SKM-1 treated with dmso at 0.1 percent for 144 hours (cell line): ENCODE measurements around the gene TIPARP.
"Not testable (repeated sequence)": the region's sequence is repeated elsewhere in the genome, so short reads cannot be mapped to it uniquely, and the experiment has no call there.

ENCODE experiments used
- DNase-seq: peaks from one replicate; lab custom pipeline; 2025; ENCODE audit not compliant: unreplicated experiment; lab: John Stamatoyannopoulos, UW

Gene TIPARP

DNA sequence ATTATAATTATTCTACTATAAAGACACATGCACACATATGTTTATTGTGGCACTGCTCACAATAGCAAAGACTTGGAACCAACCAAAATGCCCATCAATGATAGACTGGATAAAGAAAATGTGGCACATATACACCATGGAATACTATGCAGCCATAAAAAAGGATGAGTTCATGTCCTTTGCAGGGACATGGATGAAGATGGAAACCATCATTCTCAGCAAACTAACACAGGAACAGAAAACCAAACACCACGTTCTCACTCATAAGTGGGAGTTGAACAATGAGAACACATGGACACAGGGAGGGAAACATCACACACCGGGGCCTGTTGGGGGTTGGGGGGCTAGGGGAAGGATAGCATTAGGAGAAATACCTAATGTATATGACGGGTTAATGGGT, 62.7 kb downstream of the TIPARP start:
- not testable (repeated sequence) for DNase-seq

DNA sequence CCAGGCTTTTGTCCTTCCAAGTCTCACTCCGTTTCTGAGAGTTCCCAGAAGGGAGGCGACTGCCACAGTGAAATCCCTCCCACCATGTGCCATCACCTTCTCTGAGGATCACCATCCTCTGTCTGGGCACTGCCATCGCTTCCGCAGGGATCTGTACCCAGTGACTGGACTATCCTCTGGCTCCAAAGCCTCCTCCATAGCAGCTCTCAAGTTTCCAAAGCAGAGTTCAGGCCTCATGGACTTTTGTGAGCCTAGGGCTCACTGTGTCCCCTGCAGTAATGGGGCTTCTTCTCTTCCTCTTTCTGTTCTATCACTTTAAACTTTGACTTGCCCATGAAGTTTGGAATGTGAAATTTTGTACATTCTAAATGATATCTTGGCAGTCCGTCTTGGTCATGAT, 63.9 kb downstream of the TIPARP start:
- no peak for DNase-seq

DNA sequence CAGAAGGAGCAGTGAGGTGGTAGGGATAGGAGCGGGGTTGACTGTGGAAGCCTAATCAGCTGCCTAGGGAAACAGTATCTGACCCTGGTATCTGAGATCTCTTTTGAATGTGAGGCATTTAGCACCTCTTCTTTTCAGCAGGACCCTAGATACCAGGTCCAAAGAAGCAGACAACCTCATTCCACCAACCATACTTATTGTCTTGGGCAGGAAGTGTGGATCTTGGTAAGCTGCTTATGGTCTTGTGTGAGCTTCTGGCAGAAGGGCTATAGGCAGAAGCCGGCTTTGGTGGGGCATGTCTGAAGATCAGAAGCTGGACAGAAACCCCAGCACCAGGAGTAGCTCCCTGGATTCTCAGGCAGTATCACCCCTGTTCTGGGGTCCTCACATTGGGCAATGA, 65.6 kb downstream of the TIPARP start:
- DNase-seq = no peak

DNA sequence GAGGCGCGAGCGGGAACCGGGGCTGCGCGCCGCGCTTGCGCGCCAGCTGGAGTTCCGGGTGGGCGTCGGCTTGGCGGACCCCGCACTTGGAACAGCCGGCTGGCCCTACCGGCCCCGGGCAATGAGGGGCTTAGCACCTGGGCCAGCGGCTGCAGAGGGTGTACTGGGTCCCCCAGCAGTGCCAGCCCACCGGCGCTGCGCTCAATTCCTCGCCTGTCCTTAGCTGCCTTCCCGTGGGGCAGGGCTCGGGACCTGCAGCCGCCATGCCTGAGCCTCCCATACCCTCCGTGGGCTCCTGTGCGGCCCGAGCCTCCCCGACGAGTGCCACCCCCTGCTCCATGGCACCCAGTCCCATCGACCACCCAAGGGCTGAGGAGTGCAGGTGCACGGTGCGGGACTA, 66.2 kb downstream of the TIPARP start:
- DNase-seq = not testable (repeated sequence)

DNA sequence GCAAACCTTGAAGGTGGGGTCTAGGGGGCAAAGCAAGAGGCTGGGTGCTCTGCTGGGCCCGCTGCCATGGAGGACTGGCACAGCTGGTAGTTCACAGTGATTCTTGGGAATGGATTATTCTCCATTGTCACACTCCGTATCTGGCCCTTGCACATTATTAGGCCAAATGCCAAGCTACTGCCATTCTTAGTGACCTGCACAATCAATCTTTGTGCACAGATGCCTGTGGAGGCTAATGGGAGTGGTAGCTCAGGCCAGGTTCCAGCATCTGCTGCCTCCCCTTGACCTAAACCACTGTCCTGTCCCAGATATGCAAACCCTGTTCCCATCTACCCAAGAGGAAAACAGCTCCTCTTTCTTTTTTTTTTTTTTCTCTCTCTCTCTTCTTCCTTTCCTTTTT, 67.5 kb downstream of the TIPARP start:
- DNase-seq = no peak

DNA sequence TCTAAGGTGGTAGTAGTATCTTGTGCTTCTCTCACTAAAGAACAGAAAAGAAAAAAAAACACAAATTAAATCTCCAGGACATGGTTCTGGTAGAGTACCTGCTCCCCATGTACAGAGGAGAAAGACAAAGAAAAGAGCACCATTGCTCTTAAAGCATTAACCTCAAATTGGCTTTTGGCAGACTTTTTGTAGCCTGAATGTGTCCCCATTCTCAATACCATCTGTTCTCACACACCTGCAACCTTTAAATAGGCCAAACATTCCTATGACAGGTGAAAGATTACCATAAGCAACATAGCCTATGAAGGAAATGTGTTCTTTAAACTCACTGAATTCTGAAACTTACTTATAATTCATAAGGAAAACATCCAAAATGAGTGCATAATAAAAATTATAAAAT, 68.0 kb downstream of the TIPARP start:
- DNase-seq = no peak

DNA sequence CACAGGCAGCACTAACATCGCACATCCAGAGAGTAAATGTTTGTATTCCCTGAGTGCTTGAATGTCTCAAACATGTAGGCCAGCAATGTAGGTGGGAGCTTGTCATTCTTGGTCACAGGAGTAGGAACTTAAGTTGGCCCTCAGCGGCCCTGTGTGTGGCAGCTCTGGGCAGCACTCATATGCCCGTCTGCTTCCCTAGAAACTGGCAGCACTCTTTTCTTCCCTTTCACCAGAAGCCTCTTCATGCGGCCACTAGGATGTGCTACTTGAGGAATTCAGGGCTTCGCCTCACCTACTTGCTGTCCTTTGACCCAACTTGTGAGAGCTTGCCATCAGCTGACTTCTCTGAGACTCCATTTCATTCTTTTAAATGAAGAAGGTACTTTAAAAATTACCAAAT, 69.5 kb downstream of the TIPARP start:
- no peak for DNase-seq

DNA sequence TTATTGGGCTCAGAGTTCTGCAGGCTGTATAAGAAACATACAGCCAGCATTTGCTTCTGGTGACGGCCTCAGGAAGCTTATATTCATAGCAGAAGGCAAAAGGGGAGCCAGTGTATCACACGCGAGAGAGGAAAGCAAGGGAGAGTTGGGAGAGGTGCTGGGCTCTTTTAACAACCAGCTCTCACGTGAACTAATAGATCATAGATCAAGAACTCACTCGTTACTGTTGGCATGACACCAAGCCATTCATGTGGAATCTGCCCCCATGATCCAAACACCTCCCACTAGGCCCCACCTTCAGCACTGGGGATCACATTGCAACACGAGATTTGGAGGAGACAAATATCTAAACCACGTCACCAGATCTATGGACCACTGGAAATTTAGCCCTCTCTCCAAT, 70.2 kb downstream of the TIPARP start:
- no peak for DNase-seq

DNA sequence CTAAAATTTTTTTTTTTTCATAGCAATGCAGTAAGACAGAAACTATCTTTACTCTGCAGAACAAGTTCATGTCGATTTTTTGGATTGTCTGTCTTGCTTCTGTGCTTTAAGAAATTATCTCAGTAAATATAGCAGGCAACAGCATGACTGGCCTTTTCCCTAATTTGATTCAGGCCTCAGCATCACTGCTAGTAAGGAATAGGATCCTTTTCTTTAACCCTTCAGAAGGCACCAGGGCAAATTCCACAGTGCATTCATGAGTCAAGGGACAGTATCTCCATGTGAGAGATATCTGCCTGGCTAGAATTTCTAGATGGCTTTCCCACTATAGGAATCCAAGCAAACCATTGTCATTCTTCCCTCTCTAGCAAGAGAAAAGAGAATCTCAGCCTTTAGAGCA, 71.4 kb downstream of the TIPARP start:
- no peak for DNase-seq

DNA sequence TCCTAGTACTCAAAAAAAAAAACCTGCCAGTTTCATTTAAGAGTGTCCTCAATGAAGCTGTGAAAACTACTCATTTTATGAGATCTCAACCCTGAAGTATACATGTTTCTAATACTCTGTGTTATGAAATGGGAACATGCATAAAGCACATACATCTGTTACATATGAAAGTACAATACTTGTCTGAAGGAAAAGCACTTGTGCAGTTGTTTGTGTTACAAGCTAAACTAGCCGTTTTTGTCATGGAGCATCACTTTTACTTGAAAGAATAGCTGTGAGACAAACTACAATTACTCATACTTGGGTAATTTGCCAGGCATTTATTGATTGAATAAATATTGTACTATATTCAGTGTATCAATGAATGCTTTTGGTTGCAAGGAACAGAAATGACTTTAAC, 72.7 kb downstream of the TIPARP start:
- no peak for DNase-seq

DNA sequence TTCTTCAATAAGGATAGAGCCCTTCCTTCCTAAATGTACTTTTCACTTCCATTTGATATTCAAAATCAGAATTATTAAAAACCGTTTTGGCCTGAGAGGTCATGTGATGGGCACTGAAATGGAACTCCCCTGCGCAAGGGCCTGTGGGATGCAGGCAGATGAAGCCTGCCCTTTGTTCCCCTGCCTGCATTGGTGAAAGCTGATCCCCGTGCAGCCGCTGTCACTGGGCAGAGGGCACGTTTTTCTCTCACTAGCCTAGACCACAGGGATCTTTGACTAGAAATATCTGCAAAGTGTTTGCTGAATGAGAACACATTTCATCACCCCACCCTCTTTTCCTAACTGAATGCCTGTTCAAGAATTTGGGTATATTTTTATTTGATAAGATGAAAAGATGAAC, 74.9 kb downstream of the TIPARP start:
- DNase-seq = no peak

DNA sequence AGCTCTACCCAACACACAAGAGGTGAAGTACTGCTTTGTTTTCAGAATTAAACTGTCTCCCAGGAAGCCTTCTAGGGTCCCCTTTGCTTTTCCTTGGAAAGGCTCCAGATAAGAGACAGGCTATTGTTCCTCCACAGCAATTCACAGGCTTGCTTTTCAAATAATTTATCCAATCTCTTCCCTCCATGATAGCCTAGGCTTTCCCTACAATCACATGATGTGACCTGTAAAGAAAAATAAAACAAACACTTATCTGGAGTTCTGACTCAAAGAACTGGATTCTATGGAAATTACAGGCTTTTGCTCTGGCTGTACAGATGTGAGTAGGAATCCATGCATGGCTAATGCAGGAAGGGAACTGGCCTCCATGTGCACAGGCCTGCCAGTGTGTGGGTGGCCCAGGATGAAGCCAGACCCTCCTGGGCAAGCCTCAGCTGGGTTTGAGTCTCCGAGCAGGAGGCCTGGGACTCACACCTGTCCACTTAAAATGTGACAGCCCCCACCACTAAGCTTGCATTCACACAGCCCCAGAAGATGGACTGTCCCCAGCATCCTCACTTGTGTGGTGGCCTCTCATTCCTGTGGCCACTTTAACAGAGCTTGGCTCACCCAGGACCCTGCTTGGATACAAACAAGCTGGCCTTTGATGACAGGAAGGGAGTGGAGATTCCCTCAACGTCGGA, 75.9 kb downstream of the TIPARP start:
- DNase-seq = no peak

DNA sequence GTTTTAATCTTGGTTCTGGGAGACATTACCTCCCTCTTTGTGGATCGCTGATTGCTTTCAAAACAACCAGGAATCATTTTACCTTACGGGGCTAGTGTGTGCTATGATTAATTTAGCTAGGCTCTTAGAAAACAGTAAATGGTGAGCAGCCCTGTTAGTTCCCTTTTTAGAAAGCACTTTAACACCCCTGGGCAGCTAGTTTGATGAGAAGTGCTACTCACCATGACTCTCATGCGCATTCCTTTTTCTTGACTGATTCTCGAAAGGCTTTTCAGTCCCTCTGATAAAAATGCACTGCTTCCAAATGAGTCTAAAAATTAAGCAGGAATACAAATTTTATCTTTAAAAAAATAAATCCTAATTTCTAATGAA, 76.5 kb downstream of the TIPARP start:
- DNase-seq = no peak

DNA sequence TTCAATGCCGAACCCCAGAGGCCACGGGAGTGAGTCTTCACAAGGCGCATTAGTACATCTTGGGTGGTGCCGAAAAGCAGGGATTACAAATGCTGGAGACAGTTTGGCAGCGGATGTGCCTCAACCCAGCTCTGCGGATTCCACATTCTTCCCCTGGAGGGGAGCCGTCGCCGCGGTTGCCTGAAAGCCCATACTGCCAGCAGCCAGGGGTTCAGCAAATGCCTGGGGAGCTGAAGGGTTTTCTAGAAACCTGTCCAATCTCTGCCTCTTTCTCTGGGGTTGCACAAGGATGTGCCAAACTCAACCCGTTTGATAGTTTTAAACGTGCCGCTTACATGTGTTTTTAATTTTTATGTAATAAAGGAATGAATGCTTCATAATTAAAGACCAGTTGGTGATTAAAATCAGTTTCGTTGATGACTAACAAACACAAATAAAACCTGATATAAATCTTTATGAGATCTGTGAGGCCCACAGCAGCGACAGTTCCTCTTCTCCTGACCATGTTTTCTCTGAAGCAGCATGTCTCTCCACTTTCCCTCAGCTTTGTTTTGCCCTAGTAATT, 77.2 kb downstream of the TIPARP start:
- no peak for DNase-seq
